ENCODE measurements around the gene BACH2. TPM values are rescaled to one million over a fixed set of nuclear protein-coding genes. Genes with fewer than 3 reads are reported as not detected.
A peak's percentile ranks its signal among the peaks of the same experiment; 100 is the strongest.

Gene BACH2
- total and polyA plus RNA-seq, 2 of the 4 experiments (the other 2 are of a cell fraction): 1.3 to 1.4 TPM

DNA sequence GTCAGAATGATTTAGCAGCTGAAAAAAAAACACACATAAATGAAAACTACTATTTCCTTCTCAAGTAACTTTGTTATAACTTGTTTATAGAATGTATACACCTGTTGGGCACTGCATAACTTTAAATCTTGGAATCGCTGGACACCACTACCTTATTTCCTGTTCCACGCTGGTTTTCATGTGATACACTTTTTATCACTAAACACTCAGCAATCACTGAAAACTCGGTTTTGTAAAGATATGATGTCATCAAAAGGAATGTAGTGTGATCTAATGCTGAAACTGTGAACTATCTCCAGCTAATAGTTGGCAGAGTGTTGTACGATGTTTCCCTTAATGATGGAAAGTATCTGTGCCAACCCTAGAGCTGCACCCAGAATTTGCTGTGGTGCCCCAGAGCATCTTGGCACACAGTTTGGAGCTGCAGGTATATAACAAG is 127.9 kb downstream of the BACH2 start:
- Histone ChIP-seq H3K4me2 (ENCODE audit: low read depth, low read length) (no peak overlapping the region; the same call in 1 of the 2 replicates), H4K91ac (ENCODE audit: insufficient read depth, low read depth, low read length) (no peak overlapping the region), H2AK9ac (replicated peaks; ENCODE audit: low read depth, low read length, poor library complexity) (no peak overlapping the region), H3K14ac (replicated peaks; ENCODE audit: low read depth, low read length) (no peak overlapping the region), H3K23ac (ENCODE audit: low read depth, low read length) (no peak overlapping the region), H2AK5ac (ENCODE audit: low read depth, low read length) (no peak overlapping the region), H3K4me3 (ENCODE audit: insufficient read depth, low read depth, low read length) (no peak overlapping the region), H3K4me1 (ENCODE audit: control insufficient read depth, insufficient read depth, low read length) (peaks cover 6% of the 10 kb centered on the region), H3K9me1 (ENCODE audit: insufficient read depth, low read length) (peaks cover 7% of the 10 kb centered on the region), H3K4ac (ENCODE audit: low read depth, low read length) (no peak overlapping the region), H3K18ac (ENCODE audit: low read depth, low read length) (no peak overlapping the region), H4K5ac (ENCODE audit: low read depth, low read length) (no peak overlapping the region), H3K27ac (ENCODE audit: insufficient read depth, low read length) (no peak overlapping the region), H3K9ac (ENCODE audit: low read depth, low read length) (no peak overlapping the region), H2AFZ (replicated peaks; ENCODE audit: low read length, poor library complexity) (no peak overlapping the region), H2BK15ac (ENCODE audit: low read depth, low read length) (no peak overlapping the region), H2BK120ac (ENCODE audit: low read depth, low read length) (no peak overlapping the region), H3K9me3 (ENCODE audit: control insufficient read depth, insufficient read depth, low read length) (no peaks in the 10 kb centered on the region), H3K79me1 (ENCODE audit: low read depth in 1 of 2, low read length in 2 of 2) (no peaks in the 10 kb centered on the region), H2BK20ac (ENCODE audit: low read depth, low read length) (no peak overlapping the region), H3K36me3 (ENCODE audit: control insufficient read depth, insufficient read depth, low read length) (no peaks in the 10 kb centered on the region), H2BK5ac (ENCODE audit: low read depth, low read length, poor library complexity, severe bottlenecking) (no peak overlapping the region), H3K27me3 (ENCODE audit: control insufficient read depth, insufficient read depth, low read length) (no peaks in the 10 kb centered on the region), H4K20me1 (ENCODE audit: insufficient read depth, low read length) (no peaks in the 10 kb centered on the region), H3K56ac (ENCODE audit: extremely low read depth, insufficient read depth, low read length) (no peak overlapping the region), H4K8ac (ENCODE audit: low read depth in 2 of 2, low read length in 2 of 2) (no peak overlapping the region)
- in situ Hi-C loops (cut with MboI; ENCODE audit: low sequenced_read_pairs) (no loop called here), dilution Hi-C loops (cut with HindIII; ENCODE audit: low sequenced_read_pairs, unreplicated experiment) (no loop called here), intact Hi-C loops (cut with micrococcal nuclease) (no loop called here)
- ATAC-seq (ENCODE audit: low read depth) (peak; percentile 79), DNase-seq (peak; percentile 79)
- CTCF ChIA-PET: no interaction called here
- BruUV-seq (replicated peaks): no TSS peak
- WGBS, 2 experiments (ENCODE audit: extremely low coverage in 2 of 2, insufficient read length in 1 of 2): no CpG with 5 or more reads among the region's 4 CpGs
- POLR2A ChIA-PET (ENCODE audit: unreplicated experiment): no interaction called here
- no peak for TF ChIP-seq BHLHE40 (IDR thresholded peaks at IDR 0.05; ENCODE audit: low read depth, low read length)
- 0 out of 2 replicates have a peak, but pooled peaks have one; percentile 18 for TF ChIP-seq FOS (IDR thresholded peaks at IDR 0.05; ENCODE audit: low read depth, low read length)
- peak; percentile 53 for TF ChIP-seq CEBPB (IDR thresholded peaks at IDR 0.05; ENCODE audit: low read depth, low read length)
